ENCODE results near the gene CAMK2A.

DNA sequence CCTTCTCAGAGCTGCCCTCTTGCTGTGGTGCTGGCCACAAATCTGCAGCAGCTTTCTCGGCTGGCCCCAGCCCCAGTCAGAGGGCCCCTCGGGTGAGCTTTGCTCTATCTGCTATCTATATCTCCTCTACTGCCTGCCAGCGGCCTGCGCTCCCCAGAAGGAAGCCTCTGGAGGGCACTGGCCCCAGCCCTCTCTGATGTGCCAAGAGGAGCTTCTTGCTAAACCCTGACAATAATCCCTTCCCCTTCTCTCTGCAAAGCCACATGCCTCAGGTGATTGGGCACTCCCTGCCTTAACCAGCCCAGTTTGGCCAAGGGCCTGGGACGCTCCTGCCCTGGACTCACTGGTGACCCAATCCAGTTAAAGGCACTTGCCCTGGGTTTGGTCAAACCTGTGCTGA lies 42.7 kb downstream of the CAMK2A start:
- TF ChIP-seq, protein P1, sequence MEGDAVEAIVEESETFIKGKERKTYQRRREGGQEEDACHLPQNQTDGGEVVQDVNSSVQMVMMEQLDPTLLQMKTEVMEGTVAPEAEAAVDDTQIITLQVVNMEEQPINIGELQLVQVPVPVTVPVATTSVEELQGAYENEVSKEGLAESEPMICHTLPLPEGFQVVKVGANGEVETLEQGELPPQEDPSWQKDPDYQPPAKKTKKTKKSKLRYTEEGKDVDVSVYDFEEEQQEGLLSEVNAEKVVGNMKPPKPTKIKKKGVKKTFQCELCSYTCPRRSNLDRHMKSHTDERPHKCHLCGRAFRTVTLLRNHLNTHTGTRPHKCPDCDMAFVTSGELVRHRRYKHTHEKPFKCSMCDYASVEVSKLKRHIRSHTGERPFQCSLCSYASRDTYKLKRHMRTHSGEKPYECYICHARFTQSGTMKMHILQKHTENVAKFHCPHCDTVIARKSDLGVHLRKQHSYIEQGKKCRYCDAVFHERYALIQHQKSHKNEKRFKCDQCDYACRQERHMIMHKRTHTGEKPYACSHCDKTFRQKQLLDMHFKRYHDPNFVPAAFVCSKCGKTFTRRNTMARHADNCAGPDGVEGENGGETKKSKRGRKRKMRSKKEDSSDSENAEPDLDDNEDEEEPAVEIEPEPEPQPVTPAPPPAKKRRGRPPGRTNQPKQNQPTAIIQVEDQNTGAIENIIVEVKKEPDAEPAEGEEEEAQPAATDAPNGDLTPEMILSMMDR (IDR thresholded peaks at IDR 0.05; ENCODE audit: insufficient read depth, low read length): no peak
- no peak for TF ChIP-seq REST (IDR thresholded peaks at IDR 0.05; ENCODE audit: insufficient replicate concordance, low read depth)
